ENCODE results near the gene PPIA.
"Not testable (repeated sequence)": the region's sequence is repeated elsewhere in the genome, so short reads cannot be mapped to it uniquely, and the experiment has no call there.

Gene PPIA

DNA sequence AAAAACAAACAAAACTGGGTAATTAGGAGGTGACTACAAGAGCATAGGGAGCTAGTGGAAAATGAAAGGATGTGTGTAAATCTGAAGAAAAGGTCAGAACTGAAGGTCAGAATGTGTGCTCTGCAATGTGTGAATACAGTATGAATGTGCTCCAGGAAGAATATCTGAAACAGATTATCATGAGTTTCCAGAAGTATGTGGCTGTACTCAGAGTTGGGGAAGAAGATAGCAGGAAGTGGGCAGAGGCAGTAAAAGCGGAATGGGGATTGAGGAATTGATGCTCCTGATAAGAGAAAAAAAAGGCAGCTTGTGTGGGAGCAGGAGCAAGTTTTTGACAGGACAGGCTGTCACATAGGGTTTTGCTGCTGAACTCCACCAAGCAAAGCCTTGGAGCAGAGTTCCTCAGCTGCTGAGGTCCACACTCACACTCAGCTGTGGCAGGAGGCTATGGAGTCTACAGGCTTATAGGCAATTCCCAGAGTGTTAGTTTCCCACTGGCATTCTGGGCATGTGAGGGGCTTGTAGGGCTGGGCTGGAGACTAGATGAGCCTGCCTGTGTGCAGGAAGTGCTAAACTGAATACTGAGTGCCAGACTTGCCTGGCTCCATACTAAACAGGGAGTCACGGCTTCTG, 28.5 kb downstream of the PPIA start:
- no peak for TF ChIP-seq CTCF (IDR thresholded peaks at IDR 0.05; ENCODE audit: extremely low read depth, insufficient read depth, missing control alignments)
- in situ Hi-C loops (cut with MboI; ENCODE audit: low pct_unique_long_range_greater_than_20kb, low sequenced_read_pairs, unreplicated experiment): no loop called here
- DNase-seq (ENCODE audit: low spot score): no peak

GRCh38 chr7:44827567-44827966, 31.1 kb downstream of the PPIA start:
- in situ Hi-C loops (cut with MboI; ENCODE audit: low pct_unique_long_range_greater_than_20kb, low sequenced_read_pairs, unreplicated experiment): no loop called here
- no peak for DNase-seq (ENCODE audit: low spot score)
- TF ChIP-seq CTCF (IDR thresholded peaks at IDR 0.05; ENCODE audit: extremely low read depth, insufficient read depth, missing control alignments): no peak

GRCh38 chr7:44838751-44839150, 42.3 kb downstream of the PPIA start:
- no peak for TF ChIP-seq CTCF (IDR thresholded peaks at IDR 0.05; ENCODE audit: extremely low read depth, insufficient read depth, missing control alignments)
- in situ Hi-C loops (cut with MboI; ENCODE audit: low pct_unique_long_range_greater_than_20kb, low sequenced_read_pairs, unreplicated experiment): no loop called here
- no peak for DNase-seq (ENCODE audit: low spot score)

- in situ Hi-C loops (cut with MboI; ENCODE audit: low pct_unique_long_range_greater_than_20kb, low sequenced_read_pairs, unreplicated experiment): loop anchor here (10.0 kb wide), 1 partner anchor 258 kb away; the partner anchor contains the start of gene TMED4
Observed at GRCh38 chr7:44842675-44843074, 46.2 kb downstream of the PPIA start.

GRCh38 chr7:44843440-44843839, 47.0 kb downstream of the PPIA start:
- DNase-seq (ENCODE audit: low spot score): not testable (repeated sequence)
- in situ Hi-C loops (cut with MboI; ENCODE audit: low pct_unique_long_range_greater_than_20kb, low sequenced_read_pairs, unreplicated experiment): loop anchor here (10.0 kb wide), 1 partner anchor 259 kb away; the partner anchor contains the start of gene TMED4

More at GRCh38 chr7:44842675-44843074, 46.2 kb downstream of the PPIA start:
- not testable (repeated sequence) for DNase-seq (ENCODE audit: low spot score)

- DNase-seq (ENCODE audit: low spot score): no peak
- in situ Hi-C loops (cut with MboI; ENCODE audit: low pct_unique_long_range_greater_than_20kb, low sequenced_read_pairs, unreplicated experiment): loop anchor here (10.0 kb wide), 1 partner anchor 261 kb away; the partner anchor contains the start of gene TMED4
- TF ChIP-seq CTCF (IDR thresholded peaks at IDR 0.05; ENCODE audit: extremely low read depth, insufficient read depth, missing control alignments): no peak
Observed at GRCh38 chr7:44845451-44845850, 49.0 kb downstream of the PPIA start.

GRCh38 chr7:44846390-44846789, 49.9 kb downstream of the PPIA start:
- DNase-seq (ENCODE audit: low spot score): not testable (repeated sequence)
- in situ Hi-C loops (cut with MboI; ENCODE audit: low pct_unique_long_range_greater_than_20kb, low sequenced_read_pairs, unreplicated experiment): loop anchor here (10.0 kb wide), 1 partner anchor 262 kb away; the partner anchor contains the start of gene TMED4

GRCh38 chr7:44846816-44847508, 50.5 kb downstream of the PPIA start:
- no peak for TF ChIP-seq CTCF (IDR thresholded peaks at IDR 0.05; ENCODE audit: extremely low read depth, insufficient read depth, missing control alignments)
- DNase-seq (ENCODE audit: low spot score): no peak

More at GRCh38 chr7:44846816-44847508, 50.5 kb downstream of the PPIA start:
- in situ Hi-C loops (cut with MboI; ENCODE audit: low pct_unique_long_range_greater_than_20kb, low sequenced_read_pairs, unreplicated experiment): loop anchor here (10.0 kb wide), 1 partner anchor 262 kb away; the partner anchor contains the start of gene TMED4
